Measurements from ENCODE around the gene CFAP46. TPM values are rescaled to one million over a fixed set of nuclear protein-coding genes. Genes with fewer than 3 reads are reported as not detected.

The CFAP46 gene
- total RNA-seq, 1 experiment from 2014 or later: 3.3 TPM

GRCh38 chr10:132973903-132974241 lies 31.5 kb upstream of the CFAP46 start (continued):
- no peak for TF ChIP-seq GABPB1 (CRISPR knock-in tag; IDR thresholded peaks at IDR 0.05)
- TF ChIP-seq, protein P1, sequence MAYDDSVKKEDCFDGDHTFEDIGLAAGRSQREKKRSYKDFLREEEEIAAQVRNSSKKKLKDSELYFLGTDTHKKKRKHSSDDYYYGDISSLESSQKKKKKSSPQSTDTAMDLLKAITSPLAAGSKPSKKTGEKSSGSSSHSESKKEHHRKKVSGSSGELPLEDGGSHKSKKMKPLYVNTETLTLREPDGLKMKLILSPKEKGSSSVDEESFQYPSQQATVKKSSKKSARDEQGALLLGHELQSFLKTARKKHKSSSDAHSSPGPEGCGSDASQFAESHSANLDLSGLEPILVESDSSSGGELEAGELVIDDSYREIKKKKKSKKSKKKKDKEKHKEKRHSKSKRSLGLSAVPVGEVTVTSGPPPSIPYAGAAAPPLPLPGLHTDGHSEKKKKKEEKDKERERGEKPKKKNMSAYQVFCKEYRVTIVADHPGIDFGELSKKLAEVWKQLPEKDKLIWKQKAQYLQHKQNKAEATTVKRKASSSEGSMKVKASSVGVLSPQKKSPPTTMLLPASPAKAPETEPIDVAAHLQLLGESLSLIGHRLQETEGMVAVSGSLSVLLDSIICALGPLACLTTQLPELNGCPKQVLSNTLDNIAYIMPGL (CRISPR knock-in tag; IDR thresholded peaks at IDR 0.05): no peak

GRCh38 chr10:132972986-132973902 lies 30.9 kb upstream of the CFAP46 start:
- no peak for DNase-seq (ENCODE audit: low spot score)
- Mint-ChIP-seq H3K36me3 (no peaks in the 10 kb centered on the region), H3K4me1 (peaks cover 12% of the 10 kb centered on the region), H3K27me3 (ENCODE audit: low read depth) (peaks cover 3% of the 10 kb centered on the region; the same call in 1 of the 2 replicates), H3K4me3 (no peak overlapping the region), H3K9me3 (no peaks in the 10 kb centered on the region), H3K27ac (no peak overlapping the region)
- ATAC-seq: no peak
- no peak for TF ChIP-seq NFATC4 (CRISPR knock-in tag; IDR thresholded peaks at IDR 0.05)
- TF ChIP-seq CBFB (CRISPR knock-in tag; IDR thresholded peaks at IDR 0.05; ENCODE audit: low read depth): no peak
- TF ChIP-seq IRF2 (CRISPR knock-in tag; IDR thresholded peaks at IDR 0.05; ENCODE audit: borderline replicate concordance, low read depth): no peak
- TF ChIP-seq, protein P2, sequence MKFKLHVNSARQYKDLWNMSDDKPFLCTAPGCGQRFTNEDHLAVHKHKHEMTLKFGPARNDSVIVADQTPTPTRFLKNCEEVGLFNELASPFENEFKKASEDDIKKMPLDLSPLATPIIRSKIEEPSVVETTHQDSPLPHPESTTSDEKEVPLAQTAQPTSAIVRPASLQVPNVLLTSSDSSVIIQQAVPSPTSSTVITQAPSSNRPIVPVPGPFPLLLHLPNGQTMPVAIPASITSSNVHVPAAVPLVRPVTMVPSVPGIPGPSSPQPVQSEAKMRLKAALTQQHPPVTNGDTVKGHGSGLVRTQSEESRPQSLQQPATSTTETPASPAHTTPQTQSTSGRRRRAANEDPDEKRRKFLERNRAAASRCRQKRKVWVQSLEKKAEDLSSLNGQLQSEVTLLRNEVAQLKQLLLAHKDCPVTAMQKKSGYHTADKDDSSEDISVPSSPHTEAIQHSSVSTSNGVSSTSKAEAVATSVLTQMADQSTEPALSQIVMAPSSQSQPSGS (CRISPR knock-in tag; IDR thresholded peaks at IDR 0.05; ENCODE audit: borderline replicate concordance, low read depth): no peak
- TF ChIP-seq FOXP4 (CRISPR knock-in tag; IDR thresholded peaks at IDR 0.05): no peak
- TF ChIP-seq, protein P3, sequence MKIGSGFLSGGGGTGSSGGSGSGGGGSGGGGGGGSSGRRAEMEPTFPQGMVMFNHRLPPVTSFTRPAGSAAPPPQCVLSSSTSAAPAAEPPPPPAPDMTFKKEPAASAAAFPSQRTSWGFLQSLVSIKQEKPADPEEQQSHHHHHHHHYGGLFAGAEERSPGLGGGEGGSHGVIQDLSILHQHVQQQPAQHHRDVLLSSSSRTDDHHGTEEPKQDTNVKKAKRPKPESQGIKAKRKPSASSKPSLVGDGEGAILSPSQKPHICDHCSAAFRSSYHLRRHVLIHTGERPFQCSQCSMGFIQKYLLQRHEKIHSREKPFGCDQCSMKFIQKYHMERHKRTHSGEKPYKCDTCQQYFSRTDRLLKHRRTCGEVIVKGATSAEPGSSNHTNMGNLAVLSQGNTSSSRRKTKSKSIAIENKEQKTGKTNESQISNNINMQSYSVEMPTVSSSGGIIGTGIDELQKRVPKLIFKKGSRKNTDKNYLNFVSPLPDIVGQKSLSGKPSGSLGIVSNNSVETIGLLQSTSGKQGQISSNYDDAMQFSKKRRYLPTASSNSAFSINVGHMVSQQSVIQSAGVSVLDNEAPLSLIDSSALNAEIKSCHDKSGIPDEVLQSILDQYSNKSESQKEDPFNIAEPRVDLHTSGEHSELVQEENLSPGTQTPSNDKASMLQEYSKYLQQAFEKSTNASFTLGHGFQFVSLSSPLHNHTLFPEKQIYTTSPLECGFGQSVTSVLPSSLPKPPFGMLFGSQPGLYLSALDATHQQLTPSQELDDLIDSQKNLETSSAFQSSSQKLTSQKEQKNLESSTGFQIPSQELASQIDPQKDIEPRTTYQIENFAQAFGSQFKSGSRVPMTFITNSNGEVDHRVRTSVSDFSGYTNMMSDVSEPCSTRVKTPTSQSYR (CRISPR knock-in tag; IDR thresholded peaks at IDR 0.05): no peak
- TF ChIP-seq RELA (CRISPR knock-in tag; IDR thresholded peaks at IDR 0.05; ENCODE audit: borderline replicate concordance): no peak
- TF ChIP-seq ZNF512 (CRISPR knock-in tag; IDR thresholded peaks at IDR 0.05; ENCODE audit: borderline replicate concordance): no peak
- no peak for TF ChIP-seq MAX (CRISPR knock-in tag; IDR thresholded peaks at IDR 0.05)
- TF ChIP-seq ZNF317 (CRISPR knock-in tag; IDR thresholded peaks at IDR 0.05; ENCODE audit: borderline replicate concordance, low read depth): no peak
- TF ChIP-seq TP53 (CRISPR knock-in tag; IDR thresholded peaks at IDR 0.05): no peak
- no peak for TF ChIP-seq MLX (CRISPR knock-in tag; IDR thresholded peaks at IDR 0.05)
- no peak for TF ChIP-seq FOXJ3 (CRISPR knock-in tag; IDR thresholded peaks at IDR 0.05; ENCODE audit: borderline replicate concordance)
- TF ChIP-seq, protein P4, sequence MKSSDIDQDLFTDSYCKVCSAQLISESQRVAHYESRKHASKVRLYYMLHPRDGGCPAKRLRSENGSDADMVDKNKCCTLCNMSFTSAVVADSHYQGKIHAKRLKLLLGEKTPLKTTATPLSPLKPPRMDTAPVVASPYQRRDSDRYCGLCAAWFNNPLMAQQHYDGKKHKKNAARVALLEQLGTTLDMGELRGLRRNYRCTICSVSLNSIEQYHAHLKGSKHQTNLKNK (CRISPR knock-in tag; IDR thresholded peaks at IDR 0.05): no peak
- TF ChIP-seq SOX15 (CRISPR knock-in tag; IDR thresholded peaks at IDR 0.05): no peak
- no peak for TF ChIP-seq ZNF121 (CRISPR knock-in tag; IDR thresholded peaks at IDR 0.05)
- TF ChIP-seq SP1 (CRISPR knock-in tag; conservative IDR thresholded peaks at IDR 0.05): no peak
- POLR2A ChIA-PET: no interaction called here
- CTCF ChIA-PET: no interaction called here
